Stimulated activated CD4-positive, alpha-beta T cell treated with anti-CD3 and anti-CD28 coated beads, TNF-alpha, amount 100 ng/mL, for 4 hours (primary cell): ENCODE measurements around the gene IFT27.

Experiments
- DNase-seq, 3 experiments: peaks; one replicate each; pipeline ENCODE4 v3.0.0-alpha.2; 2020; ENCODE audit warnings: low read depth in 3 of 3

IFT27 gene

DNA sequence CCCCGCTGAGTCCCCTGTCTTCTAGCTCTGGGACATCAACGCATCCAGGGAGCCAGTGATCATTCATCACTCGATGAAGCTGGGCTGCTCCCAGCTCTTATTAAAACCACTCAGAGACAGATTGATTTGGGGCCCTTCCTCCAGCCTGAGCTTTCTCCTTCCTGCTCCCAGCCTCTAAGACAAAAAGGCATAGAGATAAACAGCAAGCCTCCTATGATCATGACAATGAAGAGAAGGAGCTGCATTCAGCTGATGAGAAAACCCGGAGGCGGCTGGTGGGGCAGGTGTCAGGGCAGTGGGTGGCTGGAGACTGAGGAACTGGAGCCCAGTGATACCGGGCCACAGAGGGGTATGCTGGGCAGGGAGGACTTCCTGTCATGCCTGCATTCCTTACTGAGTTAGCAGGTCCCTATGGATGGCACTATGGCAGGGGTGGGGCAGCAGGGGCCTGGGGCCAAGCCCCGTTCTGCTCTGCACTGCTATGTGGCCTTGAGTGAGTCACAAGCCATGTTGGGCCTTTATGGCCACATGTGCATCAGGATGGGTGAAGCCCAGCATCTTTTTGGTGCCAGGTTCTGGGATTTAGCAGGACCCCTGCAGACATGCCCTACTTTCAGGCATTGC lies 20.7 kb upstream of the IFT27 start:
- no peak for DNase-seq

DNA sequence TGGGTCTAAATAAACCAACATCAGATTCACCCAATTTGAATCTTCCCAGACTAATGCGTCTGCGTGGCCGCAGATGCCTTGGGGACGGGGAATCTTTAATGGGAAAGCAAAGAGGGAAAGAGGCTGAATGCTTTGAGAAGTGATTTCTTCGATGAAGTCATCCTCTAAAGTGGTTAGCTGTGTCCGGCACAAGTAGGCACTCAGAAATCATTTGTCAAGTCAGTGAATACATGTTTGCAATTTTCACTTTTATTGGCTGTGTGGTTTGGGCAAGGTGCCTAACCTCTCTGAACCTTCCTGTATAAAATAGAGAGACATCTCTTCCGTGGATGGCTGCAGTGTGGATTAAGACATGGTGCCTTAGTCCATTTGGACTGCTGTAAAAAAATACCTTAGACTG lies 19.7 kb upstream of the IFT27 start:
- DNase-seq: no peak

DNA sequence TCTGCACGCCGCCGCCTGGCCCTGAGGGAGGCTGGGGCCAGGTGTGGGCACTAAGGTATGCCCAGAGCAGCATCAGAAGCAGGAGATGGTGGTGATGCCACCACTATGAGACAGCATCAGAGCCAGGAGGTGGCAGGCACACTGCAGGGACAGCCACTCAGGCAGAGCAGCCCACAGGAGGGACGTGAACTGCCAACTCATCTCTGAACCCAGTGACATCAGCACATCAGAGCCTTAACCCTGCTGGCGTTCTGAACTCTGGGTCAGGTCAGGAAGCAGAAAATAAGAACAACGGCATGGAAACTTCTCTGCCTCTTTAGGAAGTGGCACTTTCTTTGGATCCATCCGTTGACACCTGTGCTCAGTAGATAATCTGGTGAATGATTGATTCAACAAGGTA lies 14.7 kb upstream of the IFT27 start:
- DNase-seq: no peak

DNA sequence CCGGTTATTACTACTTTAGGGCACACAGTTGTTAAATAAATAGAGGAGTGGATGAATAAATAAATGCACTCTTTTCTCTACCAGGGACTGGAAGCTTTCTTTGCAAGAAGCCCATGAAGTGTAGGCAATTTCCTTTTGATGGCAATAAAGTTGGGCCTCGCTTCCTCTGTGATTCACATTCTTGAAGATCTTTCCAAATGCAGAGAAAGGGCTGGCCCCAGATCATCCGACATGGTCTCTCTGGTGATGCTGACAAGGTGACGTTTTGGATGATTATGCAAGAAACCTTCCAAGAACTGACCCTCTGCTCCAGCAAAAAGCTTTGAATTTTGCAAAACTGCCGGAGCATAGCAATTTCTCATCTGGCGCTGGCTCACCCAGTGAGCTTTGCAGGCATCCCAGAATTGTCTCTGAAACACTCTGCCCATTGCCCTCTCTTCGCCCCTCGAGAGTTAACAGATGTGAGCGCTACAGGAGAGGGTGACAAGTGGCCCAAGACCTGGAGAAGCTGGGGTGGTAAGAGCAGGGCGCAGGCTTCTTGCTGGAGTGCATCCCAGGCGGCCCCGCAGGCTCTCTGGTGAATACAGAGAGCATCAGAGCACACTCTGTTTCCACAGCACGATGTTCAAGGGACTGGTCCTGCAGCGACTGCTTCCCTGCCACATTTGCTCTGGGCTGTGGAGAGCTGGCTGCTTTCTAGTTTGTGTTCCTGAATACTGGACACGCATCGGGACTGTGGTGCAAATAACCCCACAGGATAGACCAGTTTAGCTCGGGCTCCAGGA lies 11.5 kb upstream of the IFT27 start:
- no peak for DNase-seq

DNA sequence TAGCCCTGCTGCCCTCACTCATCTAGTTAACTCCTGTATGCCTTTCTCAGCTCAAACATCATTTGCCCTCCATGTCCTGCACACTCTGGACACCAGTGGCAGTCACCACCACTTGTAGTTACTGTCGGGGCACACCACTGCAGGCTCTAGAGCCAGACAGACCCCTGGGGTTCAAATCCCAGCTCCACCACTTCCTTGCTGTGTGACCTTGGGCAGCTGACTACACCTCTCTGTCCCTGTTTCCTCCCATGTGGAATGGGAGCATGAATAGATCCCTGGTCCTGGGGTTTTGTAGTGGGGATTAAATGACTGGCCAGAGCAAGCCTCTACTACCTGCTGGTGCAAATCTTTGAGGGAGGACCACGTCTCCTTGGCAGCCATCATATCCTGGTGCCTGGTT lies 7.8 kb upstream of the IFT27 start:
- DNase-seq: no peak

DNA sequence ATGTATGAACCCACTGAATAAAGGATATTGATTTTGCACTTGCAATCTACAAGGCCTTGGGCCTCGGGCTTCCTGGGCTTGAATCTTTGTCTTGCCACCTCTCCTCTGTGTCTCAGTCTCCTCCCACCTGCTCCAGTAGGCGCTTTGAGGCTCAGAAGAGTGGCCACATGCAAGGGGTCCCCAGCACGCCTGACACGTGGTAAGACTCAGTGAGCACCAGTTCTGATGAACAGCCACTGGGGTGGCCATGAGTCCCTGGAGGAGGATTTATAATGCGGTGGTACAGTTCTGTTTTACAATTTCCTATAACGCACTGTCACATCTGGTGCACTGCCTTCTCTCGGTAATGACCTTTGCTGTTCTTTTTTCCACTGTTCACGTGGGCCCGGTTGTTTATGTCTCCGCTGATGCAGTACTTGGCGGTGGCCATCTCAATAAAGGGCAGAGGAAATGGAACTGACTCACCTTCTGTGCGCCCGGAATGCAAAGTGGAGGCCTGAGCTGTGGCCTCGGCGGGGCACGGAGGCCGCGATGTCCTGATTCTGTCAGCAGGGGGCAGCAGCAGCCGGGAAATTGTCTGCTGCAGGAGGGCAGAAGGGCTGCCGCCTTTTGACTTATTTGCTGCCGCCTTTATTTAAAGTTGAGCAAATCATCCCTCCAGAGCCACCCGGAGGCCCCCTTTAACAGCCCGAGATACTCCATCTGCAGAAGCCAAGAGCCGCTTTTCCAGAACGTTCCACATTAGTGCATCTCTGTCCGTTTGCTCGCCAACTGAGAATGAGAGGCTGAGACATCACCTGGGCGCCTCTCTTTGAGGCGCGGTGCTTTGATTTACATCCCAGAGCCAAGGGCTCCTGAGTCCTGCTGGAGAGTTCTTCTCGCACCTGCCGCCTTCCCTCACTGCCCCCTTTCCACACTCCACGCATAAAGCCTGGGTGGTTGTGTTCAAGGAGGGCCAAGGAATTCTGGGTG lies 6.0 kb upstream of the IFT27 start:
- peak; percentile 76 to 78 (median 76) for DNase-seq

DNA sequence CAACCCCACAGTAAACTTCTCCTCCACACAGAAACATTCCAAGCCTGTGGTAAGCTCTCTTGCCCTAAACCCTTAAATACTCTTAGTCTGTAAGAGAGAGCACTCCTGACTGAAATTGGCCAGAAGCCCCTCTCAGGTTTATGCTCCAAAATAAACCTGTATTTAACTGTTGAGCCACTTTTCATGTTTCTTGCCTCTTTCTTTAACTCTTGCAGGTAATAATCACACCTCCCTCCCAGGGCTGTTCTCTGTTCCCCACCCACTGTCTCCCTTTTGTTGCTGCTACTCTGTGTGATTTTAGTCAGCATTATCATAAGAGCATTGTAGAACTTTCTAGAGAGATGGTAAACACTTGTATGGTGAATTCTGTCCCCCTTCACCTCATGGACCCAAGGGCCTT lies 2.1 kb upstream of the IFT27 start:
- no peak for DNase-seq

DNA sequence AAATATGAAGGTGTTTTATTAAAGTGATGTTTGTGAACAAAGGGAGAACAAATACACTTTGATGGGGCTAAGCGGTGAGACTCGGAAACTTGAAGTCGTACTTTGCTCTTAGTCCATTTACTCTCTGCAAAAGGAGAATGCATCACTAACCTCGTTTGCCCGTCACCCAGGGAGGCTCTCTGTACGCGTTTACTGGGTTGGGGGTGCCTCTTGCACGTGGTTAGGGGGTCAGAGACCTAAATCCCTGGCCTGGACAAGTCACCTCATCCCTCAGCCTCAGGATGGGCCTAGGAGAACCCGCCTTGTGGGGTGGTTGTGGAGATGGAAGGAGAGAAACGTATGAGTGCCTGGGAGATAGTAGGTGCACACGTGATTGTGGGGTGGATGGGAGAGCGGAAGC lies 803 bp upstream of the IFT27 start:
- DNase-seq: no peak

DNA sequence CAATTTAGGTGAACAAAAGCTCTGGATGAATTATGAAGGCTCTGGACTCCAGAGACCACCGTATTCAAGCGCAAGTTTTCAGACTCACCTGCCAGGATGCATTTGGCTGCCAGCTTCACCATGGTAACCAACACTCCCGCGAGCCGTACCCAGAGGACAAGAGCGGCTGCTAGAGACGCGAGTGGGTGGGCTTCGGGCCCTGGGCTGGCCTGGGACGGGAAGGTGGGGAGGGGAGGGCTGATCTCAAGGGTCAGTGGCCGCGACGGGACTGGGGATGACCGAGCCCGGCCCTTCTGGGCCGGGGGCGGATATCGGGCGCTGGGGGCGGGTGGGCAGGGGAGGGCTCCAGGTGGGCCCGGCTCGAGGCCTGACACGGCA lies 344 bp downstream of the IFT27 start:
- DNase-seq: peak in 2 of 3 experiments; percentile 2 to 10

DNA sequence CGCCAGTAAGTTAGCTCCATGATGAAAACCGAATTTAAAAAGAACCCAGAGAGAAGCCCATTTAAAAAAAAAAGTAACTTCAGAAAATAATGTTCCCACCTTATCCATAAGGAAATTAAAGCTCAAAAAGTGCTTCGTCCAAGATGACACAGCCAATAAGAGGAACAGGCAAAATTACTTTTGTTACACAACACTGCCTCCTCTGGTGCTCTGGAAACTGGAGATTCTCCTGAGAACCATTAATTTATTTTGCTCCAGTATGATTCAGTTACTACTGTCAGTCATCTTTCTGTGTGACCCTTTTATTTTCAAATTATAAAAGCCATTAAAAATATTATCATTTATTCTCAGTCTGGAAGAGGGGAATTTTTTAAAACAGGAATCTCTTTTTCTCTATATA lies 2.0 kb downstream of the IFT27 start:
- DNase-seq: no peak

DNA sequence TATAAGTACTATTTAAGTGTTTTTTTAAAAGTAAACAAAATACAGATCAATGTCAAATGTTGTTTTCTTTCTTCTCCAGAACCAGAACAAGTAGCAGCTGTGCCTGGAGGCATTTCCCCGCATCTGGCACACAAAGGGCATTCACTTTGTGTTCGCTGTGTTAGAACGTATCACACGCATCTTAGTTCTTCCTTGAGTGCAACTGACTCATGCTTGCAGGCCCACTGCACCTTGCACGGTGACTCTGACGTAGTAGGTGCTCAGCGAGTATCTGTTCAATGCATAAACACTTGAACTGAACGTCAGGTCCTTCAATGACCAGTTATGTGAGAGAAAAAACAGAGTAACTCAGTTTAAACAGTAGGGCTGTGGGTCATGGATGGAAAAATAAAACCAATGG lies 3.5 kb downstream of the IFT27 start:
- no peak for DNase-seq

DNA sequence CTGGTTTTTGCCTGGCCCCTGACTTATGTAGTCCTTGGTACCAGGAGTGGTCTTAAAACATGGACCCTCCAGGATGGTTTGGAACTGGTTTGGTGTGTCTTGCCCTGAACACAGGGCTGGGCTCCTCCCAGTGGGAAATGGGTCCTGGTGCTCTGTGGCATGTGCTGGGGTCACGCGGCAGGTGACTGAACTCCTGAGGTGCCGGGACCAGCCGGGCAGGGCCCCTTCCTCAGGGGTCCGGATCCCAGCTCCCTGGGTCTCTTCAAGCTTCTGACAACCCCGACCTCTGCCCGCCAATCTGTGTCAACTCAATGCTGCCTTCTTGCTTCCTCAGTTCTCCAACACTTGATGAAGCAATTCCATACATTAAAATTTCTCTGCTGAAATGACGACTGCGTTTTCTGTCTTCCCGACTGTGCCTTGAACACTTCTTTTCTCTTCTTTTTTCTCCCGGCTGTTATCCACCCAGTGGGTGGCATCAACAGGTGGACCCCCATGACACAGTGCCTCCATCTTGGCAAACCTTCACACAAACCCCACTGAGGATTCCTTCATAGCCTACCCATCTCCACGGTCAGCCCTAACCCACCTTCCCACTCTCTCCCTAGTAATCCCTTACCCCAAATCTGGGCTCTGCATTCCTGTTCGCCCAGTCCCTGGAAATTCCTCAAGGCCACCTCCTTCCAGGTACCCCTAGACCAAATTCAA lies 4.4 kb downstream of the IFT27 start:
- no peak for DNase-seq

DNA sequence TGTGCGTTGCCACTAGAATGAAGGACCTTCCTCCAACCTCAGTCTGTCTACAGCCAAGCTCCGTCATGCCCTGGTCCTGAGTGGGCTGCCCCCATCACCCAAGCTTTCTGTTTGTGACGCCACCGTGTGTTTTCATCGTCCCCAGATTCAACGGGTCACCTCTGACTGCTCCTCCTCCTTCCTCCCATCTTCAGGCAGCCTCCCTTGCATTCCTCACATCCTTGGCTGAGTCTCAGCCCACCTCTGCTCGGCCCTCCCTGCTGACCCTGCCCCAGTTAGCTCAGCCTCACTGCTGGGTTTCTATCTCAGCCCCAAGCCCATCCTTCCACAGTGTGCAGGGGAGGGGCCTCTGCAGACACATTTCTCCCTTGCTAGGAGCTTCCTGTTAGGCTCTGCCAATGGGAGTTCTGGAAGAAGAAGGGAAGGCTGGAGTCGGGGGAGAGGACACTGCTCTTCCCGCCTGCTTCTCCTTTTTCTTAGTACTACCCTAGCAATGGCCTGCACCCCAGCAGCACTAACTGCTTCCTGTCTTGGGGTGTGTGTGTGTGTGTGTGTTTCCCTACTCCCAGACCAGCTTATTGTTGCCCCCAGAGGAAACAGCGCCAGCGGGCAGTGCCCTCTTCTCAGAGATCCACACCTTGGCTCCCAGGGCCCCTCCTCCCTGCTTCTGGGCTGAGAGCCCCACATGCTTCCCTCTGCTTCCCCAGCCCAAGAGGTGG lies 5.2 kb downstream of the IFT27 start:
- no peak for DNase-seq

DNA sequence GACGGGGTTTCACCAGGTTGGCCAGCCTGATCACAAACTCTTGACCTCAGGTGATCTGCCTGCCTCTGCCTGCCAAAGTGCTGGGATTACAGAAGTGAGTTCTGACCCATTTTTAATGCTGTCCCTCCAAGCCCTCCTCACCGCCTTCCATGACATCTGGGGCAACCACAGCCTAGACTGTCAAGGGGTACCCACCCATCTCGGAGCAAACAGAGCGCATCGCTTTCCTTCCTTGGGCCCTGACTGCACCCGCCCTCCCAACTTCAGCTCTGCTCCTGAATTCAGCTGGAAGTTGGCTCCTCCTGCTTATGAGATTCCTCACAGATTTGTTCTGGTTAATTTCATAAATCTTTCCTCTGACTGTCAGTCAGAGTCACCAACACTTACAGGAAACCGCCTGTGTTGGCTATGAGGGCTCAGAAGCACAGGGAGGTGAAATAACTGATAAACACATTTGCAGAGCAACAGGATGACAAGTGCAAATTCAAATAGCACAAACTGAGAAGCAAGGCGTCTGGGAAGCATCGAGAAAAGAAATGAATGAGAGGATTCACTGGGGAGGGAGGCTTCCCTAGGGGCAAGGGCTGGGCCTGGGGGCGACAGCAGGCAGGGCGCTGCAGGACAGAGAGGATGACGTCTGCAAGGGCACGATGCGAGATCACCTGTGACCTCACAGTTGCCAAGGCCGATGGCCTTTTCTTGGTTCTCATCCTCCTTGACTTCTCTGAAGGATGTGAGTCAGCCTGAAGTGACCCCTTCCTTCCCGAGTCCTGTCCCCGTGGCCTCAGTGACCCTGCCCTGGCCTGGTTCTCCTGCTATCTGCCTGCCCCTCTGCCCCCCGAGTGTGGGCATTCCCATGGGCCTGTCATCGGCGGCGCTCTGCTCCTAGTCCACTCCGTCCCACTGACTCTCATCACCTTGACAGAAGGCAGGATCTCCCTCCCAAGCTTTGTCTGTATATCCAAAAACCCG lies 6.1 kb downstream of the IFT27 start:
- DNase-seq: no peak

DNA sequence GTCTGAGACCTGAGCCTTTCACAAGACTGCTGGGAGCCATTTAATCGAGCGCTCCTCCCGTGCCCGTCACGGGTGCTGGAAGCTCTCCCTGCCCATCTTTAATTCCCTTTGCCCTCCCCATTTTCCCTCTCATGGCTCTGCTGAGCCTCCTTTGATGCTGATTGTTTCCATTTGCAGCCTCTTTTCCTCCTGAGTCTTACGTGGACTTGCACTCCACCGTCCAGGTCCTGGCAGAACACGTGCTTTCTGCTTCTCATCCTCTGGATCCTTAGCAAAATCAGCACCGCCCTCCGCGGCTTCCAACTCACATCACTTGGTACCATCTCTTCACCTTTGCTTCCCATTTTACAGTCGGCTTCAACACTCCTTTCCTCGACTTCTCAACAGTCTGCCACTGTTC lies 7.3 kb downstream of the IFT27 start:
- no peak for DNase-seq

DNA sequence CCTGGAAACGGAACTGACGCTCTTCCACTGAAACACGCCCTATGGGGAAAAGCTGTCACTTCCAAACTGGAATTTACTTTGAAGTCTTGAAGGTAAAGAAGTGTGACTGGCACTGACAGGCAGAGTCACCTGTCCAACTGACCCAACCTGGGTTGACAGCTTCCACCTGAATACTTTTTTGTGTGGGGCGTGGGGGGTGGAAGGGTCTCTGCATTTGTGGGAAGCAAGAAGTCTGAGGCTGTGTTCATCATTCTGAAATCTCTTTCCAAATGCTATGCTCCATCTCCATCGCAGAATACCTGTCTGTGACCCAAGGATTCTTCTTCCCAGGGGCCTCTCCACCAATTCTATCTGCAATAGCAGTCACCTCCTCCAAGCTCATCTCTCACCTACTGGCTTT lies 7.8 kb downstream of the IFT27 start:
- no peak for DNase-seq

DNA sequence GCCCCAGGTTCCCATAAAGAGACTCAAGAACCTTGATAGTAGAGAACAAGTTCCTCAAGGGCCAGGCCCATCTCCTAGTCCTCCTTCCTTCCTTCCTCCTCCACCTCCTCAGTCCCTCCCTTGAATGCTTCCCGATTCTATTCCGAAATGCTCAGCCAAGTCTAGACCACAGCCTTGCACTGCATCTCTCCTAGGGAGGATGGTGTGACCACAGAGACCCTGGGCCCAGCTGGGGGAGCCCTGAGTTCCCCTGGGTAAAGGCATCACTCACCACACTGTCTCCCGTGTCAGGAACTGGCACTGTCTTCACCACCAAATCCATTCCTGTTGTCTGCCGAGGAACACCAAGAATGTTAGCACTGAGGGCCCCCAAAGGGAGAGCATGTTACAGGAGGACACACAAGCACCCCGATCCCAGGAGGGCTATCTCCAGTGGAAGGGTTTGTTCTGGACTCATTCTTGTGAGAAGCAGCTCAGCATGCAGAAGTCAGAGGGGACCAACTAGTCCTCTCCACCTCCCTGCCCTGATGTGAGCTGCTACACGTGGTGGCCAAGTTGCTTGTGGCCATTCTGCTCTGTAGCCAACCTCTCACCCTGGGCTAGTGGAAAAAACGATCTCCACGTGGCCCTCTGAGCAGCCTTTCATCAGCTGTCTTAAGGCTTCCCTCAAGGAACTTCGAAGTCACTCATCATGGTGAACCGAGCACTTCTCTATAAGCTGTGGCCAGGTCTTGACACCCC lies 8.7 kb downstream of the IFT27 start:
- DNase-seq: no peak

DNA sequence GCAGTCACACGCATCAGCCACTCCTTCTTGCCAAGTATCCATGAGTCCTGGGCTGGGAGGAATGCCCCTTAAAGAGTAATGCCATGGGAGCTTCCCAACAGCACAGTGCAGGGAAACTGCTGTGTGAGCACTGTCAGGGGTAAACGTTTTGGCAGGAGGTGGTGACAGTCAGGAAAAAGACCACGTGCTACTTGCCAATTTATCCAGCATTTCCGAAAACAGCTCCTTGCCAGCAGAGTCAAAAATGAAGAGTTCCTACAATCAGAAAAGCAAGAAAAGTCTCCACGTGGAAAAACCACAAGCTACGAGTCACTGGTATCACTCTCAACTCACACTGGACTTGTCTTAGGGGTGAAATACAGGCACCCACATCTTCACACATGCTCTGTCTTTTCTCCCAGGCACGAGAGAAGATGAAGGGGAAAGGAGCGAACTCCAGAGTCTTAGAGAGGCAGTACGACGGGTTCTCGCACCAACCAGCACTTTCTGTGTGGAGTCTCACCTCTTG lies 9.9 kb downstream of the IFT27 start:
- DNase-seq: no peak
